GM10266 (cell line): ENCODE measurements around the gene EGFL7.

Experiments
- DNase-seq: peaks from one replicate; pipeline ENCODE4 v3.0.0; 2012; ENCODE audit errors: extremely low spot score
- TF ChIP-seq, protein P1 (sequence below): IDR thresholded peaks from 2 replicates; pipeline ENCODE4 v1.5.1; 2012; ENCODE audit warnings: mild to moderate bottlenecking, low read depth; ENCODE audit not compliant: control insufficient read depth, insufficient read depth; ENCODE audit errors: missing control alignments

Gene EGFL7

DNA sequence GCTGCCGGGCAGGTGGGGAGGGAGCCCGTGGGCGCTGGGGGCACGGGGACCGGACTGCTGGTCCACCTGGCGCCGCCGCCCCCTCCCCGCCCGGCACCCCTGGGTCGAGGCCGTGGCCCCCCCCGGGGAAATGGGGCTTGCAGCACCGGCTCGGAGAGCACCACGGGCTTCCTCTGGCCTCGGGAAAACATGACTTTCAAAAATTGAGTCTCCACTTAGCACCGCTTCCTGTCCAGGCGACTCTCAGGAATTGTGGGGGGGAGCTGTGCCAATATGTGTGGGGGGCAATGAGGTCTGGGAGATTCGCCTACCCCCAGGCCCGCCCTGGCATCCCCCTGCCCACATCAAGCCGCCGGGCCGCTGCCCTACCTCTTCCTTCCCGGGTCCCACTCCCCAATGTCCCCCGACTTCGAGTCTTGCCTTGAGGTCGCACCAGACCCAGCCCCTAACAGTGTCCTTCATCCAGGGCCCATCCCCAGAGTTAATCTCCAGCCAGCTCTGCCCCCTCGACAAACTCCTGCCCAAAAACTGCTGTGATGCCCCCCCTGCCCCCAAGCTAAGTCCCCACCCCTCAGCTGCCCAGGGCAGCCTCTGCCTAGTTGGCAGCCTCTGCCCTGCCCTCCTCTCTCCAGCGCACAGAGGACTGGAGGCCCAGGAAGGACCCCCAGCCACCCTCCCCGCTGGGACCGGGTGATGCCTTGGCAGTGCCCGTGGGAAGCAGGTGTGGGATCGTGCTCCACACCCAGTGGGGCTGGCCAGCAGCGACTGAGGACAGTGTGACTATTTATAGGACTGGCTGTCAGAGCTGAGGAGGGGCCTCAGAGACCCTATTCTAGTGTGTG lies 3.9 kb downstream of the EGFL7 start:
- DNase-seq: no peak
- TF ChIP-seq, protein P1, sequence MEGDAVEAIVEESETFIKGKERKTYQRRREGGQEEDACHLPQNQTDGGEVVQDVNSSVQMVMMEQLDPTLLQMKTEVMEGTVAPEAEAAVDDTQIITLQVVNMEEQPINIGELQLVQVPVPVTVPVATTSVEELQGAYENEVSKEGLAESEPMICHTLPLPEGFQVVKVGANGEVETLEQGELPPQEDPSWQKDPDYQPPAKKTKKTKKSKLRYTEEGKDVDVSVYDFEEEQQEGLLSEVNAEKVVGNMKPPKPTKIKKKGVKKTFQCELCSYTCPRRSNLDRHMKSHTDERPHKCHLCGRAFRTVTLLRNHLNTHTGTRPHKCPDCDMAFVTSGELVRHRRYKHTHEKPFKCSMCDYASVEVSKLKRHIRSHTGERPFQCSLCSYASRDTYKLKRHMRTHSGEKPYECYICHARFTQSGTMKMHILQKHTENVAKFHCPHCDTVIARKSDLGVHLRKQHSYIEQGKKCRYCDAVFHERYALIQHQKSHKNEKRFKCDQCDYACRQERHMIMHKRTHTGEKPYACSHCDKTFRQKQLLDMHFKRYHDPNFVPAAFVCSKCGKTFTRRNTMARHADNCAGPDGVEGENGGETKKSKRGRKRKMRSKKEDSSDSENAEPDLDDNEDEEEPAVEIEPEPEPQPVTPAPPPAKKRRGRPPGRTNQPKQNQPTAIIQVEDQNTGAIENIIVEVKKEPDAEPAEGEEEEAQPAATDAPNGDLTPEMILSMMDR: no peak

DNA sequence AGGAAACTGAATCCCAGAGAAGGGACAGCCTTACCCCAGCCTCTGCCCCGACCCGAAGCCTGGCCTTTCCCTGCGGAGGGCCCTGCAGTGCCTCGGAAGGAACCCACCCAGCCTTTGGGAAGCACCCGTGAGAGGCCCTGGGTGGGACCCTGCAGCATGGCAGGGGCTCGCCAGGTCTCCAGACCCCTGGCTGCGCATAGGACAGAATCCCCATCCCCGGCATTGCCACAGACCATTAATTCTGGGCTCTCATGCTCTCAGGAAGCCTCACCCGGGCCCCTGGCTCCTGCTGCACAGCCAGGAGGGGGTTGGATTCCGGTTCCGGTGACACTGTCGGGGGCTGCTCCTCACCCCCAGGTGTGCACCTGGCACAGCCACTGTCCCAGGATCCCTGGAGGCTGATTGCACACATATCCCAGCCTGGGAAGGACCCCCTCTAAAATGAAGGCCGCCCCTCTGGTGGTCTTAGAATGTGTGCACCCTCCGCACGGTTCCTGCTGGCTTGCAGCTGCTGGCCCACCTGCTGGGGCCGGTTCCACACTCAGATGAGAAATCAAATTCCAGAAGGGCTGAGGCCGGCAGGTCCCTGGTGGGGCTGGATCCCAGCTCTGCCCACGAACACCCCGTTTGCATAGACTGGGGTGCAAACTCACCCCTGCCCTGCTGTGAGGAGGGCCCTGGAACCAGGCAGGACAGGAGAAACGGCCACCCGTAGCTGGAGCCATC lies 4.7 kb downstream of the EGFL7 start:
- no peak for DNase-seq
- TF ChIP-seq, protein P1: no peak

DNA sequence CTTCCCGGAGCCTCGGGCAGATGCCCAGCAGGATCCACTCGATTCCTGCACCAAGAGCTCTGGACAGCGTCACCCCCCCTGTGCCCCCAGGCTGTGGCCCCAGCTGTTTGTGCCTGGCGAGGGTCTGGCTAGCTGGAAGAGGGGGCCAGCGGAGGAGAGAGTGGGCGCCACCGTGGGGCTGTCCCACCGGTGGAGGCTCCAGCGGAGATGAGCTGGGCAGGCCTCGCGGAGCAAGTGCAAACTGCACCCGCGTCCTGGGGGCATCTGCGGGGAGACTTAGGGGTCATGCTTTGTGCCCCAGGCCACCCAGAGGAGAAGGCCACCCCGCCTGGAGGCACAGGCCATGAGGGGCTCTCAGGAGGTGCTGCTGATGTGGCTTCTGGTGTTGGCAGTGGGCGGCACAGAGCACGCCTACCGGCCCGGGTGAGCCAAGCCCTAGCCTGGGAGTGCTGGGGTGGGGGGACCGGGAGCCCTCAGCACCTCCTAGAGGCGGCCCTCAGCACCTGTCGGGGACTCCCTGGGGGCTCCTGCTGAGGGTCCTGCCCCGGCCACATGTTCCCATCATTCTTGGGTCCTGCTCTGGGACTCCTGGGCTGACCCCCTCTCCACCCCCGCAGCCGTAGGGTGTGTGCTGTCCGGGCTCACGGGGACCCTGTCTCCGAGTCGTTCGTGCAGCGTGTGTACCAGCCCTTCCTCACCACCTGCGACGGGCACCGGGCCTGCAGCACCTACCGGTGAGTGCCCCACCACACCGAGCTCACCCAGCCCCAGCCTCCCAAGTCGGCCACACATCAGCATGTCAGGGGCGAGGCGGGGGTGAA lies 5.4 kb downstream of the EGFL7 start:
- no peak for DNase-seq
- TF ChIP-seq, protein P1: no peak

DNA sequence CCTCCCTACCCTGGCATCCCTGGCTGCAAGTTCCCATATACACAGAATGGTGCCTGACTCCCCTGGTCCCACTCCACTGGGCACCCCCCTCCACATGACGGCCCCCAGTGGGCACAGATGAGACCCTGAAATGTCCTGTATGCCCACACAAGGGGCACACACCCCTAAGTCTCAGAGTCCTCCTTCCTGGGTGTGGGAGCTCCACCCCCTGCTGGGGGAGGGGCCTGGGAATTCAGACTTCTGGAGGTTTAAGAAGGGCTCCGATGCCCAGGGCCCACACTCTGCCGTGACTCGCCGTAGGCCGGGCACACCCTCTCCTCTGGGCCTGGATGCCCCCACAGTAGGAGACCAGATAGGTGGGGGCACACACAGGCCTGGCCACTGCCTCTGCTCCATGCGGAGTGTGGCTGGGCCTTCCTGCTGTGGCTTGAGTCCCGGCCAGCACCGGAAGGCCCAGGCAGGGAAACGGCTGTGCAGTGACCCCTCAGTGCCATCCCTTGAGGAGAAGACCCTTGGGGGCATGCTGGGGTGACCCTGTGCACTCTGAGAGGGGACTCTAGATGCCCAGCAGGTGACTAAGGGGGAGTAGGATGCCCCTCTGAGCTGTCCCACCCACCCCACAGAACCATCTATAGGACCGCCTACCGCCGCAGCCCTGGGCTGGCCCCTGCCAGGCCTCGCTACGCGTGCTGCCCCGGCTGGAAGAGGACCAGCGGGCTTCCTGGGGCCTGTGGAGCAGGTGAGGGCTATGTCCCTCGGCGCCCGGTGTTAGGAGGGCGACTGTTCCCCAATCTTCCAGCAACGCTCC lies 6.5 kb downstream of the EGFL7 start:
- DNase-seq: no peak
- TF ChIP-seq, protein P1: no peak

DNA sequence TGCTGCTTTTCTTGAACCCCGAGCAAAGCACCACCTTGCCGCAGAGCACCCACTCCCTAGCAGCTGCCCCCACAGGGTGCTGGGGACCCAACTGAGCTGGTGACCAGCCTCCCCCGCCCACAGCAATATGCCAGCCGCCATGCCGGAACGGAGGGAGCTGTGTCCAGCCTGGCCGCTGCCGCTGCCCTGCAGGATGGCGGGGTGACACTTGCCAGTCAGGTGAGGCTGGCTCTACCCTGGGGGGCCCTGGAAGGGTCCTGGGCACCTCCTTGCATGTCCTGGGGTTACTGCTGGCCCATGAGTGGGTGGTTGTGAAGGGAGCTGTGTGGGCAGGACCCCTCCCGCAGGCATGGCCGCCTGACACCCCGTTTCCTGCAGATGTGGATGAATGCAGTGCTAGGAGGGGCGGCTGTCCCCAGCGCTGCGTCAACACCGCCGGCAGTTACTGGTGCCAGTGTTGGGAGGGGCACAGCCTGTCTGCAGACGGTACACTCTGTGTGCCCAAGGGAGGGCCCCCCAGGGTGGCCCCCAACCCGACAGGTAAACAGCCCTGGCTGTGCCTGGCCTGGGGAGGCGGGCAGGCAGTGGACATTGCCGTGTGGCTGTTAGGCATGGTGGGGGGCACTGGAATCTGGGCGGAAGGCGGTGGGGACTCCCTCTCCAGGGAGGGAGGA lies 7.2 kb downstream of the EGFL7 start:
- TF ChIP-seq, protein P1: no peak
- DNase-seq: no peak

DNA sequence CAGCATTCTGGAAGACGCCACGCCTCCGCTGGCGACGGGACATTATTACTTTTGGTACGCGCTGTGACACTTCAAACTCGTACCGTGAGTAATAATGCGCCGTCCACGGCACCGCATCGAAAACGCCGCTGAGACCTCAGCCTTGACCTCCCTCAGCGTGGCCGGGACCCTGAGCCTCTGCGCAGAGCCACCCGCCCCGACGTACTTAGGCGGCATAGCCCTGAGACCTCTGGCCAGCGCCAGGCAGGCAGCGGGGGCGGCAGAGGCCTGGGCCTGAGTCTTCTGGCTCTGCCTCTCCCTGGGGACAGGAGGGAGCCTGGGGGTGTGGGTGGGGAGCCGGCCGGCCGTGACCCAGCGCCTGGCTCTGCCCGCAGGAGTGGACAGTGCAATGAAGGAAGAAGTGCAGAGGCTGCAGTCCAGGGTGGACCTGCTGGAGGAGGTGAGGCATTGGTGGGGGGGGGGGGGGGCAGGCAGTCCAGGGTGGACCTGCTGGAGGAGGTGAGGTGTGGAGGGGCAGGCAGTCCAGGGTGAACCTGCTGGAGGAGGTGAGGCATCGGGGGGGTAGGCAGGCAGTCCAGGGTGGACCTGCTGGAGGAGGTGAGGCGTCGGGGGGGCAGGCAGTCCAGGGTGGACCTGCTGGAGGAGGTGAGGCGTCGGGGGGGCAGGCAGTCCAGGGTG lies 8.0 kb downstream of the EGFL7 start:
- no peak for DNase-seq
- TF ChIP-seq, protein P1: no peak
